Measurements from ENCODE around the gene FN3KRP.

DNA sequence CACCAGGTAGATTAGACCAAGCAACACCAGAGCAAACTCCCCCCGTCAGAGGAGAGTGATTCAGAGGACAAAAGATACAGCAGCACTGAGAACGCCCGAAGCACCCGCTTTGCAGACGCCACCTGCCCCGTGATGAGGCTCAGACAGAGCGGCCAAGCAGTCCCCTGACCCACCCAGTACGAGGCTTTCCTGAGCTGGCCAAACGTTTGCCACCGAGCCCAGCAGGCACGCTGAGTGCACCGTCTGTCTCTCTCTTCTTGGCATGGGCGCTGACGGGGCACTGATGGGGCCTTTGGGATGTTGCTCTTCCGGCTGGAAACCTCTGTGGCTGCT lies 48.9 kb upstream of the FN3KRP start:
- TF ChIP-seq POLR2A (IDR thresholded peaks at IDR 0.05; ENCODE audit: low read depth, low read length) (no peak), TAF1 (IDR thresholded peaks at IDR 0.05; ENCODE audit: borderline replicate concordance, low read depth, low read length) (no peak), POLR2AphosphoS5 (IDR thresholded peaks at IDR 0.05; ENCODE audit: low read depth, low read length) (no peak)

All from GM12892 (cell line).